H1 (cell line): Measurements from ENCODE around the gene IL21R. TPM values are rescaled to one million over a fixed set of nuclear protein-coding genes. Genes with fewer than 3 reads are reported as not detected.

Experiments
- CHD7 ChIP-seq: fragments of 300-600 bp; sonication (generic); IDR thresholded peaks from 2 replicates; pipeline ENCODE4 v1.7.1; 2012; ENCODE audit warnings: low read length, moderate library complexity, mild to moderate bottlenecking, inconsistent platforms; ENCODE audit not compliant: insufficient replicate concordance
- CREB1 ChIP-seq: IDR thresholded peaks from 2 replicates; pipeline ENCODE4 v1.6.1; 2012; ENCODE audit warnings: inconsistent platforms
- KDM1A ChIP-seq: fragments of 200-600, 300-600 bp; sonication (generic); IDR thresholded peaks from 2 replicates; pipeline ENCODE4 v1.7.1; 2016; ENCODE audit warnings: mild to moderate bottlenecking, low read length, borderline replicate concordance
- NANOG ChIP-seq: IDR thresholded peaks from 2 replicates; pipeline ENCODE4 v1.6.1; 2011; ENCODE audit warnings: low read length, low read depth, mild to moderate bottlenecking, inconsistent platforms; ENCODE audit not compliant: insufficient read depth, poor library complexity, severe bottlenecking
- SUZ12 ChIP-seq: fragments of 200-600 bp; sonication (generic); IDR thresholded peaks from 2 replicates; pipeline ENCODE4 v1.6.1; 2012; ENCODE audit warnings: mild to moderate bottlenecking, inconsistent platforms, low read length, moderate library complexity, mixed read lengths
- polyA plus RNA-seq, 7 experiments: library from polyadenylated mRNA; depleted of rRNA in 3 of 7; stranded (reverse) in 5 of 7; unstranded in 2 of 7; fragments of >200 nt in 5 of 7; fragments of 200-250 nt in 2 of 7; gene quantifications; 1 replicate in 5 of 7; 2 replicates in 1 of 7; 4 replicates in 1 of 7; pipeline versions ENCODE4 v1.2.1 to v1.2.3, GENCODE V29; 2011 to 2013; ENCODE audit warnings: missing spikeins in 2 of 7, mixed read lengths in 2 of 7
- total RNA-seq: library from RNA; stranded (reverse); fragmentation: NEBNext Ultra II Directional; extraction: Animal tissue kit (Norgen Biotek cat#: 25700); gene quantifications from 2 replicates; pipeline ENCODE4 v1.2.1, GENCODE V29; 2021

The IL21R gene
- total and polyA plus RNA-seq, 2 of the 8 experiments (the other 6 are each of a cell fraction or from before 2014, with no cell fraction given) = 0.34 to 0.70 TPM

- TF ChIP-seq CHD7 (no peak), NANOG (no peak), CREB1 (no peak), SUZ12 (no peak), KDM1A (peak; percentile 35; the same call in 1 of the 2 replicates)
- TF ChIP-seq, all 59 proteins: peak for 1
These were observed 988 bp upstream of the IL21R start (continued) for GRCh38 chr16:27400751-27401620.
